ENCODE measurements around the gene NXPH3.
A peak's percentile ranks its signal among the peaks of the same experiment; 100 is the strongest.

The NXPH3 gene

DNA sequence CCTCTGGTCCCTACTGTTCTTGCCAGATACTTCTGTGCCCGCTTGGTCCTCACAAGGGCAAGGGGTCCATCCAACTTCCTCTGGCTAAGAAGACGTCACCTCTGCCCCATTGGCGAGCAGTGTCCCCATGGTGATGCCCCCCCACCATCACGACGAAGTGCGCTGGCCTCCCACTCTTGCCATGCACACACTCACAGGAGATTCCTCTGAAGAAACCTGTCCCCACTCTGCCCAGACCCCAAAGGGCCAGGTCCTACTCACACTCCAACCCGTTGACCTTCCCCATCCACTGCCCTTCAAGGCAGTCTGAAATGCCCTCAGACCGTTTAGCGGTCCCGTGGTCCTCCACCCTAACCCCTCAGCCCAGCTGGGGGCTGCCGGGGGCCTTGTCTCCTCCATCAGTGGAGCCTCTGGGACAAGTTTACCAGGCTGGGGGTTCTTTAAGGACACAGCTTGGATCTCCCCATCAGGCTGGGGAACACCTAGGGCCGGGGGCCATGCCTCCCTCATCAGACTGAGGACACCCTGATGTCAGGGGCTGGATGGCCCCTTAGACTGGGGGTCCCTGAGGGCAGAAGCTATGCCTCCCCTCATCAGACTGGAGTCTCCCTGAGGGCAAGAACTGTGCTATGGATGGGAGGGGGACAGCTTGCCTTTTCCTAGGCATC is 6.5 kb downstream of the NXPH3 start:
- Histone ChIP-seq H3K27me3 (ENCODE audit: insufficient read depth, poor library complexity, severe bottlenecking) (no peaks in the 10 kb centered on the region), H3K4me1 (ENCODE audit: insufficient read depth, poor library complexity, severe bottlenecking) (peaks cover 23% of the 10 kb centered on the region), H3K9me3 (ENCODE audit: severe bottlenecking) (no peaks in the 10 kb centered on the region), H3K4me3 (ENCODE audit: severe bottlenecking) (no peak overlapping the region), H3K27ac (ENCODE audit: poor library complexity, severe bottlenecking) (peak overlapping the region; percentile 52), H3K36me3 (ENCODE audit: low read depth) (no peaks in the 10 kb centered on the region)
- TF ChIP-seq, protein P1, sequence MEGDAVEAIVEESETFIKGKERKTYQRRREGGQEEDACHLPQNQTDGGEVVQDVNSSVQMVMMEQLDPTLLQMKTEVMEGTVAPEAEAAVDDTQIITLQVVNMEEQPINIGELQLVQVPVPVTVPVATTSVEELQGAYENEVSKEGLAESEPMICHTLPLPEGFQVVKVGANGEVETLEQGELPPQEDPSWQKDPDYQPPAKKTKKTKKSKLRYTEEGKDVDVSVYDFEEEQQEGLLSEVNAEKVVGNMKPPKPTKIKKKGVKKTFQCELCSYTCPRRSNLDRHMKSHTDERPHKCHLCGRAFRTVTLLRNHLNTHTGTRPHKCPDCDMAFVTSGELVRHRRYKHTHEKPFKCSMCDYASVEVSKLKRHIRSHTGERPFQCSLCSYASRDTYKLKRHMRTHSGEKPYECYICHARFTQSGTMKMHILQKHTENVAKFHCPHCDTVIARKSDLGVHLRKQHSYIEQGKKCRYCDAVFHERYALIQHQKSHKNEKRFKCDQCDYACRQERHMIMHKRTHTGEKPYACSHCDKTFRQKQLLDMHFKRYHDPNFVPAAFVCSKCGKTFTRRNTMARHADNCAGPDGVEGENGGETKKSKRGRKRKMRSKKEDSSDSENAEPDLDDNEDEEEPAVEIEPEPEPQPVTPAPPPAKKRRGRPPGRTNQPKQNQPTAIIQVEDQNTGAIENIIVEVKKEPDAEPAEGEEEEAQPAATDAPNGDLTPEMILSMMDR (IDR thresholded peaks at IDR 0.05; ENCODE audit: poor library complexity, severe bottlenecking) = no peak
- no peak for ATAC-seq (ENCODE audit: low read depth)
- DNase-seq (ENCODE audit: low spot score) = no peak

DNA sequence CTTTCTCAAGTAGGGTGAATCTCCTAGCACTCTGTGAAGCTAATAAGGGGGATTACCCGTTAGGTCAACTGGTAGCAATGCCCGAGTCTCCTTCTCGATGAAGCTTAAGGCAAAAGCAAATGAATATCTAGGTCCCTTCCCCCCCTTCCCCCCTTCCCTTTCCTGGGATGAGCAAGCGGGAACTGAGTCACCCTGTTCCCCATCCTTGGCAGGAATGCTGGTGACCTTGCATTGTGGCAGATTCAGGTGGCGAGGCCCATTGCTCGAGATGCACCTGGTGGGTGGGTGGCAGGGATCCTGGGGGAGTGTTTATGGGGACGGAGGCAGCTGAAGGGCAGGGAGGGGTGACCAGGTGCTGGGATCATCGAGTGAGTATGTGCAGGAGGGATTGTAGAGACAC is 7.1 kb downstream of the NXPH3 start:
- Histone ChIP-seq H3K27me3 (ENCODE audit: insufficient read depth, poor library complexity, severe bottlenecking) (no peaks in the 10 kb centered on the region), H3K27ac (ENCODE audit: poor library complexity, severe bottlenecking) (peak overlapping the region; percentile 52), H3K9me3 (ENCODE audit: severe bottlenecking) (no peaks in the 10 kb centered on the region), H3K4me1 (ENCODE audit: insufficient read depth, poor library complexity, severe bottlenecking) (peaks cover 23% of the 10 kb centered on the region), H3K4me3 (ENCODE audit: severe bottlenecking) (no peak overlapping the region), H3K36me3 (ENCODE audit: low read depth) (no peaks in the 10 kb centered on the region)
- peak; percentile 64 for ATAC-seq (ENCODE audit: low read depth)
- no peak for DNase-seq (ENCODE audit: low spot score)
- TF ChIP-seq, protein P1 (IDR thresholded peaks at IDR 0.05; ENCODE audit: poor library complexity, severe bottlenecking) = no peak

DNA sequence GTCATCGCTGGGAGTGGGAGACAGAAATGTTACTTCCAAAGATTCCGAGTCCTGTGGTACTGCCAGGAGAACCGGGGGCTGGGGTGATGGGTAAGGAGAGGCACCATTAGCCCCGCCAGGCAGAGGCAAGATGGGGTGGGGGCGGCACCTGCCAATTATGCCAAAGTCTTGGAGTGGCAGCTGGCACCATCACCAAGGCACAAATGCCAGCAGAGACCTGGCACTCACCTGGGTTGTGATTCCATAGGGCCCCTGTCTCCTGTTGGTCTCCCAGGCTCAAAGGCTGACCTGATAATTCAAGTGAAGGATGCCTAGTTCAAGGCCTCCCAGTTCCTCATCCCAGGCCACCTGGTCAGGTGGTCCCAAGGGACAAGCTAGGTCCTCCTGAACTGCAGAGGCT is 7.6 kb downstream of the NXPH3 start:
- Histone ChIP-seq H3K27ac (ENCODE audit: poor library complexity, severe bottlenecking) (peak overlapping the region; percentile 52), H3K36me3 (ENCODE audit: low read depth) (no peaks in the 10 kb centered on the region), H3K4me1 (ENCODE audit: insufficient read depth, poor library complexity, severe bottlenecking) (peaks cover 23% of the 10 kb centered on the region), H3K9me3 (ENCODE audit: severe bottlenecking) (no peaks in the 10 kb centered on the region), H3K4me3 (ENCODE audit: severe bottlenecking) (no peak overlapping the region), H3K27me3 (ENCODE audit: insufficient read depth, poor library complexity, severe bottlenecking) (no peaks in the 10 kb centered on the region)
- DNase-seq (ENCODE audit: low spot score) (no peak), ATAC-seq (ENCODE audit: low read depth) (no peak)
- TF ChIP-seq, protein P1 (IDR thresholded peaks at IDR 0.05; ENCODE audit: poor library complexity, severe bottlenecking) = no peak

- Histone ChIP-seq H3K27ac (ENCODE audit: poor library complexity, severe bottlenecking) (peak overlapping the region; percentile 52), H3K36me3 (ENCODE audit: low read depth) (no peaks in the 10 kb centered on the region), H3K9me3 (ENCODE audit: severe bottlenecking) (no peaks in the 10 kb centered on the region), H3K27me3 (ENCODE audit: insufficient read depth, poor library complexity, severe bottlenecking) (no peaks in the 10 kb centered on the region), H3K4me3 (ENCODE audit: severe bottlenecking) (no peak overlapping the region), H3K4me1 (ENCODE audit: insufficient read depth, poor library complexity, severe bottlenecking) (peaks cover 23% of the 10 kb centered on the region)
- ATAC-seq (ENCODE audit: low read depth) (no peak), DNase-seq (ENCODE audit: low spot score) (no peak)
- TF ChIP-seq, protein P1 (IDR thresholded peaks at IDR 0.05; ENCODE audit: poor library complexity, severe bottlenecking) = no peak
Measured at GRCh38 chr17:49583889-49584288, 8.2 kb downstream of the NXPH3 start.

GRCh38 chr17:49585422-49586027 is 9.9 kb downstream of the NXPH3 start:
- no peaks in the 10 kb centered on the region for H3K27me3 ChIP-seq (ENCODE audit: insufficient read depth, poor library complexity, severe bottlenecking)
- ATAC-seq (ENCODE audit: low read depth) = peak; percentile 44; the same call in 2 of the 3 replicates
- no peak for DNase-seq (ENCODE audit: low spot score)
- H3K27ac ChIP-seq (ENCODE audit: poor library complexity, severe bottlenecking) = no peak overlapping the region
- no peak overlapping the region for H3K4me3 ChIP-seq (ENCODE audit: severe bottlenecking)
- no peaks in the 10 kb centered on the region for H3K9me3 ChIP-seq (ENCODE audit: severe bottlenecking)
- peaks cover 20% of the 10 kb centered on the region for H3K4me1 ChIP-seq (ENCODE audit: insufficient read depth, poor library complexity, severe bottlenecking)
- TF ChIP-seq, protein P1 (IDR thresholded peaks at IDR 0.05; ENCODE audit: poor library complexity, severe bottlenecking) = no peak
- no peaks in the 10 kb centered on the region for H3K36me3 ChIP-seq (ENCODE audit: low read depth)
